GM12864 (cell line): ENCODE data around the gene DVL2.

Experiments
- DNase-seq: peaks from one replicate; pipeline ENCODE4 v3.0.0-alpha.2; 2011; ENCODE audit warnings: low read depth
- H3K4me3 ChIP-seq: 2 replicates; pipeline ENCODE4 v1.5.1; 2011; ENCODE audit warnings: mild to moderate bottlenecking, low read depth, low read length, control low read depth
- CTCF ChIP-seq: IDR thresholded peaks from 2 replicates; pipeline ENCODE4 v1.5.1; 2011; ENCODE audit warnings: low read depth, mild to moderate bottlenecking, moderate library complexity, low read length, control low read depth, inconsistent platforms; ENCODE audit errors: missing control alignments

The DVL2 gene

GRCh38 chr17:7234083-7234951 lies at the start of gene DVL2:
TSS of gene DVL2 (minus strand) at chr17:7234517. CDS start at chr17:7234262, 255 bp downstream.
- peak within 1 kb of the TSS; percentile 92 for H3K4me3 ChIP-seq

GRCh38 chr17:7283471-7284216 lies 49.3 kb upstream of the DVL2 start:
- no peak overlapping the region for H3K4me3 ChIP-seq
- DNase-seq, result no peak
- no peak for TF ChIP-seq CTCF

More at GRCh38 chr17:7234083-7234951, at the start of gene DVL2:
- peak; percentile 79 for DNase-seq
- TF ChIP-seq CTCF, result no peak

- no peak overlapping the region for H3K4me3 ChIP-seq
- peak; percentile 21 for TF ChIP-seq CTCF
- DNase-seq, result no peak
Measured at GRCh38 chr17:7282752-7283321, 48.5 kb upstream of the DVL2 start.

- no peak for TF ChIP-seq CTCF
- no peak for DNase-seq
- H3K4me3 ChIP-seq, result peak overlapping the region; percentile 57; the same call in 1 of the 2 replicates
Measured at GRCh38 chr17:7281953-7282751, 47.8 kb upstream of the DVL2 start.

GRCh38 chr17:7281074-7281952 lies 47.0 kb upstream of the DVL2 start, which contains the start of gene SLC2A4:
TSS of gene SLC2A4 (plus strand) at chr17:7281718. CDS start at chr17:7281935, 217 bp downstream.
- peak within 1 kb of the TSS; percentile 57 for H3K4me3 ChIP-seq
- TF ChIP-seq CTCF, result no peak
- DNase-seq, result peak; percentile 60
